ENCODE results near the gene KIAA0825. TPM values are rescaled to one million over a fixed set of nuclear protein-coding genes. Genes with fewer than 3 reads are reported as not detected.

The KIAA0825 gene
- polyA plus RNA-seq, 1 donor from 2014 or later = 5.1 TPM

GRCh38 chr5:94614156-94614805 is 4.1 kb downstream of the KIAA0825 start:
- H3K9me2 ChIP-seq (ENCODE audit: insufficient read depth, low read length) = no peaks in the 10 kb centered on the region
- H4K20me1 ChIP-seq (ENCODE audit: insufficient read depth) = no peaks in the 10 kb centered on the region
- no peaks in the 10 kb centered on the region for H3K36me3 ChIP-seq (ENCODE audit: insufficient read depth, low read length)
- H3K27me3 ChIP-seq (ENCODE audit: insufficient read depth, low read depth, low read length) = no peaks in the 10 kb centered on the region
- no peak overlapping the region for H3K9ac ChIP-seq (ENCODE audit: low read length)
- TF ChIP-seq EP300 (conservative IDR thresholded peaks at IDR 0.05; ENCODE audit: poor library complexity, severe bottlenecking) = no peak
- no peak for TF ChIP-seq TAF1 (IDR thresholded peaks at IDR 0.05; ENCODE audit: low read depth)
- TF ChIP-seq CTCF (IDR thresholded peaks at IDR 0.05; ENCODE audit: poor library complexity, severe bottlenecking) = no peak
- no peak for TF ChIP-seq RAD21 (conservative IDR thresholded peaks at IDR 0.05)
- TF ChIP-seq REST (IDR thresholded peaks at IDR 0.05; ENCODE audit: borderline replicate concordance) = no peak
- no peak for TF ChIP-seq SMC3 (conservative IDR thresholded peaks at IDR 0.05; ENCODE audit: poor library complexity)
- no peak for TF ChIP-seq POLR2AphosphoS5 (IDR thresholded peaks at IDR 0.05)
- no peak for TF ChIP-seq EZH2 (IDR thresholded peaks at IDR 0.05; ENCODE audit: borderline replicate concordance, insufficient read depth, low read length, poor library complexity, severe bottlenecking)
- no peak for TF ChIP-seq MXI1 (conservative IDR thresholded peaks at IDR 0.05; ENCODE audit: poor library complexity, severe bottlenecking)
- H3K4me2 ChIP-seq (ENCODE audit: low read length) = no peak overlapping the region
- H3F3A ChIP-seq (ENCODE audit: insufficient read depth, low read length, poor library complexity, severe bottlenecking) = no peaks in the 10 kb centered on the region
- H3K9me3 ChIP-seq (ENCODE audit: low read length) = no peaks in the 10 kb centered on the region
- H3K4me3 ChIP-seq (ENCODE audit: low read length) = no peak overlapping the region
- H3K79me2 ChIP-seq (replicated peaks; ENCODE audit: insufficient read depth, low read length) = peaks cover 16% of the 10 kb centered on the region
- H2AFZ ChIP-seq (ENCODE audit: low read depth, low read length) = no peak overlapping the region
- H3K27ac ChIP-seq (ENCODE audit: low read length) = no peak overlapping the region

- Histone ChIP-seq H3K27ac (ENCODE audit: low read length) (no peak overlapping the region), H3K4me2 (ENCODE audit: low read length) (no peak overlapping the region), H3K4me3 (ENCODE audit: low read length) (no peak overlapping the region), H3K79me2 (replicated peaks; ENCODE audit: insufficient read depth, low read length) (peaks cover 16% of the 10 kb centered on the region), H3K27me3 (ENCODE audit: insufficient read depth, low read depth, low read length) (no peaks in the 10 kb centered on the region), H3K9me2 (ENCODE audit: insufficient read depth, low read length) (no peaks in the 10 kb centered on the region), H3K36me3 (ENCODE audit: insufficient read depth, low read length) (no peaks in the 10 kb centered on the region), H3K9me3 (ENCODE audit: low read length) (no peaks in the 10 kb centered on the region), H4K20me1 (ENCODE audit: insufficient read depth) (no peaks in the 10 kb centered on the region), H3K9ac (ENCODE audit: low read length) (no peak overlapping the region), H3F3A (ENCODE audit: insufficient read depth, low read length, poor library complexity, severe bottlenecking) (no peaks in the 10 kb centered on the region), H2AFZ (ENCODE audit: low read depth, low read length) (no peak overlapping the region)
- TF ChIP-seq SMC3 (conservative IDR thresholded peaks at IDR 0.05; ENCODE audit: poor library complexity) (no peak), MXI1 (conservative IDR thresholded peaks at IDR 0.05; ENCODE audit: poor library complexity, severe bottlenecking) (no peak), TAF1 (IDR thresholded peaks at IDR 0.05; ENCODE audit: low read depth) (no peak), CTCF (IDR thresholded peaks at IDR 0.05; ENCODE audit: poor library complexity, severe bottlenecking) (no peak), EZH2 (IDR thresholded peaks at IDR 0.05; ENCODE audit: borderline replicate concordance, insufficient read depth, low read length, poor library complexity, severe bottlenecking) (no peak), RAD21 (conservative IDR thresholded peaks at IDR 0.05) (no peak), REST (IDR thresholded peaks at IDR 0.05; ENCODE audit: borderline replicate concordance) (no peak), POLR2AphosphoS5 (IDR thresholded peaks at IDR 0.05) (no peak), EP300 (conservative IDR thresholded peaks at IDR 0.05; ENCODE audit: poor library complexity, severe bottlenecking) (no peak)
Observed at GRCh38 chr5:94613583-94613982, 4.8 kb downstream of the KIAA0825 start.
